ENCODE results near the gene TTC16.

TTC16 gene

GRCh38 chr9:127698386-127698785 is 17.5 kb upstream of the TTC16 start:
- no peak for DNase-seq

- peak; percentile 92 for DNase-seq
Observed at GRCh38 chr9:127698985-127699670, 16.8 kb upstream of the TTC16 start.

GRCh38 chr9:127700140-127700539 is 15.7 kb upstream of the TTC16 start:
- no peak for DNase-seq

- no peak for DNase-seq
Observed at GRCh38 chr9:127700594-127701255, 15.2 kb upstream of the TTC16 start.

GRCh38 chr9:127703289-127703946 is 12.5 kb upstream of the TTC16 start:
- DNase-seq: no peak

- no peak for DNase-seq
Observed at GRCh38 chr9:127705577-127706379, 10.1 kb upstream of the TTC16 start.

GRCh38 chr9:127706836-127707241 is 9.0 kb upstream of the TTC16 start, which contains the start of gene CFAP157:
Gene CFAP157 (plus strand): TSS chr9:127706988. CDS start chr9:127707032, 44 bp downstream.
- no peak for DNase-seq

GRCh38 chr9:127707766-127708165 is 8.1 kb upstream of the TTC16 start:
- peak; percentile 35 for DNase-seq

GRCh38 chr9:127708952-127709587 is 6.8 kb upstream of the TTC16 start:
- DNase-seq: no peak

GRCh38 chr9:127710204-127710783 is 5.6 kb upstream of the TTC16 start:
- DNase-seq: no peak

GRCh38 chr9:127711226-127711701 is 4.6 kb upstream of the TTC16 start:
- DNase-seq: no peak

- no peak for DNase-seq
Observed at GRCh38 chr9:127711831-127712274, 4.0 kb upstream of the TTC16 start.

GRCh38 chr9:127712371-127712770 is 3.5 kb upstream of the TTC16 start:
- DNase-seq: no peak

GRCh38 chr9:127712867-127713266 is 3.0 kb upstream of the TTC16 start:
- no peak for DNase-seq

- DNase-seq: no peak
Observed at GRCh38 chr9:127714020-127714750, 1.7 kb upstream of the TTC16 start.

GRCh38 chr9:127714951-127715469 is 869 bp upstream of the TTC16 start:
- peak; percentile 34 for DNase-seq

GRCh38 chr9:127716412-127716811 is 533 bp downstream of the TTC16 start:
- DNase-seq: no peak

GRCh38 chr9:127717766-127718165 is 1.9 kb downstream of the TTC16 start:
- no peak for DNase-seq

GRCh38 chr9:127720031-127720864 is 4.4 kb downstream of the TTC16 start:
- DNase-seq: no peak

GRCh38 chr9:127720865-127721227 is 5.0 kb downstream of the TTC16 start:
- no peak for DNase-seq
